ENCODE data around the gene STAT4.

DNA sequence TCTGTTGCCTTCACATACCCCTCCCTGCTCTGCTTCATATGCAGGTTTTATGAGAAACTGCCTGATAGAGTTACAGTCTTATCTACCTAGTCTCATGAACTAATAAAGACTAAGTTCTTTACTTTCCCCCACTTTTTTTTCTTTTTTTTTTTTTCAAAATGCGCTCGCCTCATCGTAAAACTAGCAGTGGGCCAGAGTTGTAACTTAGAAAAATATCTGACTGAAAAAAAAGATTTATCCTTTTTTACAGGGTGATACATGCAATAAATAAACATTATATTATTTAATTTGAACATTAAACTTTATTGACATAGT is 83.9 kb downstream of the STAT4 start:
- TF ChIP-seq, protein P1, sequence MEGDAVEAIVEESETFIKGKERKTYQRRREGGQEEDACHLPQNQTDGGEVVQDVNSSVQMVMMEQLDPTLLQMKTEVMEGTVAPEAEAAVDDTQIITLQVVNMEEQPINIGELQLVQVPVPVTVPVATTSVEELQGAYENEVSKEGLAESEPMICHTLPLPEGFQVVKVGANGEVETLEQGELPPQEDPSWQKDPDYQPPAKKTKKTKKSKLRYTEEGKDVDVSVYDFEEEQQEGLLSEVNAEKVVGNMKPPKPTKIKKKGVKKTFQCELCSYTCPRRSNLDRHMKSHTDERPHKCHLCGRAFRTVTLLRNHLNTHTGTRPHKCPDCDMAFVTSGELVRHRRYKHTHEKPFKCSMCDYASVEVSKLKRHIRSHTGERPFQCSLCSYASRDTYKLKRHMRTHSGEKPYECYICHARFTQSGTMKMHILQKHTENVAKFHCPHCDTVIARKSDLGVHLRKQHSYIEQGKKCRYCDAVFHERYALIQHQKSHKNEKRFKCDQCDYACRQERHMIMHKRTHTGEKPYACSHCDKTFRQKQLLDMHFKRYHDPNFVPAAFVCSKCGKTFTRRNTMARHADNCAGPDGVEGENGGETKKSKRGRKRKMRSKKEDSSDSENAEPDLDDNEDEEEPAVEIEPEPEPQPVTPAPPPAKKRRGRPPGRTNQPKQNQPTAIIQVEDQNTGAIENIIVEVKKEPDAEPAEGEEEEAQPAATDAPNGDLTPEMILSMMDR (IDR thresholded peaks at IDR 0.05; ENCODE audit: insufficient read depth, low read length, poor library complexity, severe bottlenecking), result no peak
- no peak for TF ChIP-seq EZH2phosphoT487 (conservative IDR thresholded peaks at IDR 0.05; ENCODE audit: low read length)
